Right lung (tissue), 5 donors: Measurements from ENCODE around the gene TRIM3. TPM values are rescaled to one million over a fixed set of nuclear protein-coding genes. Genes with fewer than 3 reads are reported as not detected.

Experiments
- DNase-seq, 2 donors: peaks; one replicate each; pipeline ENCODE4 v3.0.0-alpha.2; 2013
- polyA plus RNA-seq, 5 donors: library from polyadenylated mRNA; unstranded; fragments of 120-200 nt; gene quantifications; one replicate each; pipeline versions ENCODE4 v1.2.1 to v1.2.3, GENCODE V29; 2013; ENCODE audit warnings: inconsistent platforms in 1 of 5, low replicate concordance in 1 of 5; ENCODE audit not compliant: insufficient read length in 5 of 5, insufficient read depth in 1 of 5

Gene TRIM3
- polyA plus RNA-seq, 5 donors = 23.1 to 37.9 (median 27.7) TPM

DNA sequence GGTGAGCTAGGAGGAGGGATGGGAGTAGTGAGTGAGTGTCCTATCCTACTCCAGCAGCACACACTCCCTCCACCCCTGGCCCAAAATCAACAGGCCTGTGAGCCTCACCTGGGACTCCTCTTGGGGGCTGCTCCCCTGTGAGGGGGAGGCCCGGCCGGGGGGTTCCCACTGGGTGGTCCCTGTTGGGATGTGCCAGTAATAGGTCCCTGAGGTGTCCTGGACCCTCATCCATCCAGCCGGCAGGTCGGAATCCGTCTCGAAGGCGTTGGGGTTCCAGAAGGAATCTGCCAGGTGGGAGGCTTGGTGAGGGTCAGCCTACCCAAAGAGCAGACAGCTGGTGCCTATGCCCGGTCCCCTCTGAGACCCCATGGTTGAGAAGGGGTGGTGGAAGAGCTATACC, 70.2 kb downstream of the TRIM3 start:
- DNase-seq = no peak

GRCh38 chr11:6402561-6402981, 71.2 kb downstream of the TRIM3 start:
- DNase-seq = no peak

DNA sequence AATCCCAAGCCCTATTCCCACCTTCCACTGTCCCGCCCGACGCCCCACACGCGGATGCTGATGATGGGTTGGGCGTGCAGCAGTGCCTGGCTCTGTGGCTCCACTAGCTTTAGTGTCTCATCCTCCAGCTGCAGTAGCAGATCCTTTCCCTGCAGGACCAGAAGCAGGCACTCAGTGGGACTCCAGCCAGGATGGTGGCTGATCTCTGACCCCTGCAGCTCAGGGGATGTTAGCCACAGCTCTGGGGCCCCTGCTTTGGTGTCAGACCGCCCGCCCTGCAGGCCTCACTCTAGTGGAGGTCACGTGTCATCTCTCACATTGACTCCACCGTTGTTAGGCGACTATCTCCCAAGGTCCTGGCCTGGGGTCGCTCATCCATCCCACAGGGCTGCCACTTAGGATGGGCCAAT, 71.7 kb downstream of the TRIM3 start:
- DNase-seq = no peak

GRCh38 chr11:6401464-6401863, 72.3 kb downstream of the TRIM3 start:
- no peak for DNase-seq

- DNase-seq = no peak
Observed at GRCh38 chr11:6400431-6401345, 73.1 kb downstream of the TRIM3 start.

Other genes starting within 250 kb of the TRIM3 start
- 10 to 100 TPM; 45.8 to 65.5 (median 60.2) TPM for gene FHIP1B, start 239.3 kb downstream of the TRIM3 start, polyA plus RNA-seq
- gene CNGA4, start 234.9 kb downstream of the TRIM3 start, polyA plus RNA-seq = 1 to 10 TPM; 1.2 to 1.9 (median 1.5) TPM
- under 1 TPM; 0.18 to 0.31 (median 0.25) TPM for gene CCKBR, start 214.1 kb downstream of the TRIM3 start, polyA plus RNA-seq
- gene CAVIN3, start 153.4 kb downstream of the TRIM3 start, polyA plus RNA-seq = 10 to 100 TPM; 16.1 to 53.1 (median 23.8) TPM
- 10 to 100 TPM; 18.7 to 28.7 (median 22.0) TPM for gene SMPD1, start 83.5 kb downstream of the TRIM3 start, polyA plus RNA-seq
- 10 to 100 TPM; 37.6 to 47.4 (median 44.0) TPM for gene APBB1, start 54.8 kb downstream of the TRIM3 start, polyA plus RNA-seq
- gene HPX, start 33.0 kb downstream of the TRIM3 start, polyA plus RNA-seq = 1 to 10 TPM; 5.3 to 8.8 (median 8.7) TPM
- gene ARFIP2, start 7.4 kb upstream of the TRIM3 start, polyA plus RNA-seq = 10 to 100 TPM; 63.9 to 76.8 (median 71.8) TPM
- gene TIMM10B, start 7.6 kb upstream of the TRIM3 start, polyA plus RNA-seq = 10 to 100 TPM; 27.2 to 33.0 (median 29.8) TPM
- gene DNHD1, start 23.3 kb upstream of the TRIM3 start, polyA plus RNA-seq = 10 to 100 TPM; 11.2 to 19.3 (median 16.3) TPM
- gene RRP8, start 129.7 kb upstream of the TRIM3 start, polyA plus RNA-seq = 10 to 100 TPM; 20.2 to 24.9 (median 22.1) TPM
- gene ILK, start 129.8 kb upstream of the TRIM3 start, polyA plus RNA-seq = 100 to 1,000 TPM; 144 to 159 (median 154) TPM
- gene TAF10, start 138.3 kb upstream of the TRIM3 start, polyA plus RNA-seq = 10 to 100 TPM; 53.3 to 74.1 (median 60.9) TPM
- gene TPP1, start 145.5 kb upstream of the TRIM3 start, polyA plus RNA-seq = 10 to 100 TPM; 57.7 to 75.5 (median 72.4) TPM
- 10 to 100 TPM; 27.5 to 41.3 (median 35.1) TPM for gene DCHS1, start 181.9 kb upstream of the TRIM3 start, polyA plus RNA-seq
- 10 to 100 TPM; 50.8 to 70.8 (median 53.7) TPM for gene MRPL17, start 209.4 kb upstream of the TRIM3 start, polyA plus RNA-seq